ENCODE data around the gene METAP2. TPM values are rescaled to one million over a fixed set of nuclear protein-coding genes. Genes with fewer than 3 reads are reported as not detected.
A peak's percentile ranks its signal among the peaks of the same experiment; 100 is the strongest.

Gene METAP2
- total RNA-seq, 1 experiment from 2014 or later, result 112 TPM

DNA sequence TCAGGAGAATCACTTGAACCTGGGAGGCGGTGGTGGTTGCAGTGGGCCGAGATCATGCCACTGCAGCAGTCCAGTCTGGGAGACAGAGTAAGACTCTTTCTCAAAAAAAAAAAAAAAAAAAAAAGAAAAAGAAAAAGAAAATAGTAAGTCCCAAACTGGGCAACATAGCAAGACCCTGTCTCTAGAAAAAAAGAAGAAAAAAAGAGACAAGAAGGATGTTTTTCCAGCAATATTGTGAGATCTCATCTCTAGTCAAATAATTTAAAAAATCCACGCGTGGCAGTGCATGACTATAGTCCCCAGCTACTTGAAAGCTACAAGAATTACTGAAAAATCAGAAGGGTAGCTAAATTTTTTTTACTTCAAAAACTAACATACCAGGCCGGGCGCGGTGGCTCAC lies 69.4 kb downstream of the METAP2 start:
- H3K27ac Mint-ChIP-seq, result no peak overlapping the region
- POLR2A ChIA-PET, result interaction anchor here (0.7 kb wide), 1 partner anchor 478 kb away, joined by 6 read pairs; no protein-coding TSS in a partner anchor
- TF ChIP-seq MXD4 (CRISPR knock-in tag; IDR thresholded peaks at IDR 0.05; ENCODE audit: borderline replicate concordance), result no peak
- no peak for TF ChIP-seq GABPB1 (CRISPR knock-in tag; IDR thresholded peaks at IDR 0.05)
- TF ChIP-seq, protein P1, sequence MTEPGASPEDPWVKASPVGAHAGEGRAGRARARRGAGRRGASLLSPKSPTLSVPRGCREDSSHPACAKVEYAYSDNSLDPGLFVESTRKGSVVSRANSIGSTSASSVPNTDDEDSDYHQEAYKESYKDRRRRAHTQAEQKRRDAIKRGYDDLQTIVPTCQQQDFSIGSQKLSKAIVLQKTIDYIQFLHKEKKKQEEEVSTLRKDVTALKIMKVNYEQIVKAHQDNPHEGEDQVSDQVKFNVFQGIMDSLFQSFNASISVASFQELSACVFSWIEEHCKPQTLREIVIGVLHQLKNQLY (CRISPR knock-in tag; IDR thresholded peaks at IDR 0.05), result no peak
- TF ChIP-seq NFATC4 (CRISPR knock-in tag; IDR thresholded peaks at IDR 0.05), result no peak
- TF ChIP-seq ETV6 (CRISPR knock-in tag; IDR thresholded peaks at IDR 0.05), result no peak
- TF ChIP-seq, protein P2, sequence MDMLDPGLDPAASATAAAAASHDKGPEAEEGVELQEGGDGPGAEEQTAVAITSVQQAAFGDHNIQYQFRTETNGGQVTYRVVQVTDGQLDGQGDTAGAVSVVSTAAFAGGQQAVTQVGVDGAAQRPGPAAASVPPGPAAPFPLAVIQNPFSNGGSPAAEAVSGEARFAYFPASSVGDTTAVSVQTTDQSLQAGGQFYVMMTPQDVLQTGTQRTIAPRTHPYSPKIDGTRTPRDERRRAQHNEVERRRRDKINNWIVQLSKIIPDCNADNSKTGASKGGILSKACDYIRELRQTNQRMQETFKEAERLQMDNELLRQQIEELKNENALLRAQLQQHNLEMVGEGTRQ (CRISPR knock-in tag; IDR thresholded peaks at IDR 0.05), result no peak
- TF ChIP-seq, protein P3, sequence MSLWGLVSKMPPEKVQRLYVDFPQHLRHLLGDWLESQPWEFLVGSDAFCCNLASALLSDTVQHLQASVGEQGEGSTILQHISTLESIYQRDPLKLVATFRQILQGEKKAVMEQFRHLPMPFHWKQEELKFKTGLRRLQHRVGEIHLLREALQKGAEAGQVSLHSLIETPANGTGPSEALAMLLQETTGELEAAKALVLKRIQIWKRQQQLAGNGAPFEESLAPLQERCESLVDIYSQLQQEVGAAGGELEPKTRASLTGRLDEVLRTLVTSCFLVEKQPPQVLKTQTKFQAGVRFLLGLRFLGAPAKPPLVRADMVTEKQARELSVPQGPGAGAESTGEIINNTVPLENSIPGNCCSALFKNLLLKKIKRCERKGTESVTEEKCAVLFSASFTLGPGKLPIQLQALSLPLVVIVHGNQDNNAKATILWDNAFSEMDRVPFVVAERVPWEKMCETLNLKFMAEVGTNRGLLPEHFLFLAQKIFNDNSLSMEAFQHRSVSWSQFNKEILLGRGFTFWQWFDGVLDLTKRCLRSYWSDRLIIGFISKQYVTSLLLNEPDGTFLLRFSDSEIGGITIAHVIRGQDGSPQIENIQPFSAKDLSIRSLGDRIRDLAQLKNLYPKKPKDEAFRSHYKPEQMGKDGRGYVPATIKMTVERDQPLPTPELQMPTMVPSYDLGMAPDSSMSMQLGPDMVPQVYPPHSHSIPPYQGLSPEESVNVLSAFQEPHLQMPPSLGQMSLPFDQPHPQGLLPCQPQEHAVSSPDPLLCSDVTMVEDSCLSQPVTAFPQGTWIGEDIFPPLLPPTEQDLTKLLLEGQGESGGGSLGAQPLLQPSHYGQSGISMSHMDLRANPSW (CRISPR knock-in tag; conservative IDR thresholded peaks at IDR 0.05; ENCODE audit: low read depth), result no peak
- no peak for TF ChIP-seq FOXJ3 (CRISPR knock-in tag; IDR thresholded peaks at IDR 0.05; ENCODE audit: borderline replicate concordance)
- TF ChIP-seq, protein P4, sequence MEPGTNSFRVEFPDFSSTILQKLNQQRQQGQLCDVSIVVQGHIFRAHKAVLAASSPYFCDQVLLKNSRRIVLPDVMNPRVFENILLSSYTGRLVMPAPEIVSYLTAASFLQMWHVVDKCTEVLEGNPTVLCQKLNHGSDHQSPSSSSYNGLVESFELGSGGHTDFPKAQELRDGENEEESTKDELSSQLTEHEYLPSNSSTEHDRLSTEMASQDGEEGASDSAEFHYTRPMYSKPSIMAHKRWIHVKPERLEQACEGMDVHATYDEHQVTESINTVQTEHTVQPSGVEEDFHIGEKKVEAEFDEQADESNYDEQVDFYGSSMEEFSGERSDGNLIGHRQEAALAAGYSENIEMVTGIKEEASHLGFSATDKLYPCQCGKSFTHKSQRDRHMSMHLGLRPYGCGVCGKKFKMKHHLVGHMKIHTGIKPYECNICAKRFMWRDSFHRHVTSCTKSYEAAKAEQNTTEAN (CRISPR knock-in tag; IDR thresholded peaks at IDR 0.05), result no peak
- TF ChIP-seq IRF2 (CRISPR knock-in tag; IDR thresholded peaks at IDR 0.05; ENCODE audit: borderline replicate concordance, low read depth), result no peak
- TF ChIP-seq ZNF671 (CRISPR knock-in tag; IDR thresholded peaks at IDR 0.05), result no peak
- no peak for TF ChIP-seq ATF1 (CRISPR knock-in tag; IDR thresholded peaks at IDR 0.05)
- no peak for TF ChIP-seq SMAD3 (CRISPR knock-in tag; IDR thresholded peaks at IDR 0.05; ENCODE audit: borderline replicate concordance)
- no peak for TF ChIP-seq ZBTB21 (CRISPR knock-in tag; IDR thresholded peaks at IDR 0.05; ENCODE audit: borderline replicate concordance)
- TF ChIP-seq, protein P5, sequence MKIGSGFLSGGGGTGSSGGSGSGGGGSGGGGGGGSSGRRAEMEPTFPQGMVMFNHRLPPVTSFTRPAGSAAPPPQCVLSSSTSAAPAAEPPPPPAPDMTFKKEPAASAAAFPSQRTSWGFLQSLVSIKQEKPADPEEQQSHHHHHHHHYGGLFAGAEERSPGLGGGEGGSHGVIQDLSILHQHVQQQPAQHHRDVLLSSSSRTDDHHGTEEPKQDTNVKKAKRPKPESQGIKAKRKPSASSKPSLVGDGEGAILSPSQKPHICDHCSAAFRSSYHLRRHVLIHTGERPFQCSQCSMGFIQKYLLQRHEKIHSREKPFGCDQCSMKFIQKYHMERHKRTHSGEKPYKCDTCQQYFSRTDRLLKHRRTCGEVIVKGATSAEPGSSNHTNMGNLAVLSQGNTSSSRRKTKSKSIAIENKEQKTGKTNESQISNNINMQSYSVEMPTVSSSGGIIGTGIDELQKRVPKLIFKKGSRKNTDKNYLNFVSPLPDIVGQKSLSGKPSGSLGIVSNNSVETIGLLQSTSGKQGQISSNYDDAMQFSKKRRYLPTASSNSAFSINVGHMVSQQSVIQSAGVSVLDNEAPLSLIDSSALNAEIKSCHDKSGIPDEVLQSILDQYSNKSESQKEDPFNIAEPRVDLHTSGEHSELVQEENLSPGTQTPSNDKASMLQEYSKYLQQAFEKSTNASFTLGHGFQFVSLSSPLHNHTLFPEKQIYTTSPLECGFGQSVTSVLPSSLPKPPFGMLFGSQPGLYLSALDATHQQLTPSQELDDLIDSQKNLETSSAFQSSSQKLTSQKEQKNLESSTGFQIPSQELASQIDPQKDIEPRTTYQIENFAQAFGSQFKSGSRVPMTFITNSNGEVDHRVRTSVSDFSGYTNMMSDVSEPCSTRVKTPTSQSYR (CRISPR knock-in tag; IDR thresholded peaks at IDR 0.05), result no peak
- TF ChIP-seq, protein P6, sequence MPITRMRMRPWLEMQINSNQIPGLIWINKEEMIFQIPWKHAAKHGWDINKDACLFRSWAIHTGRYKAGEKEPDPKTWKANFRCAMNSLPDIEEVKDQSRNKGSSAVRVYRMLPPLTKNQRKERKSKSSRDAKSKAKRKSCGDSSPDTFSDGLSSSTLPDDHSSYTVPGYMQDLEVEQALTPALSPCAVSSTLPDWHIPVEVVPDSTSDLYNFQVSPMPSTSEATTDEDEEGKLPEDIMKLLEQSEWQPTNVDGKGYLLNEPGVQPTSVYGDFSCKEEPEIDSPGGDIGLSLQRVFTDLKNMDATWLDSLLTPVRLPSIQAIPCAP (CRISPR knock-in tag; IDR thresholded peaks at IDR 0.05), result no peak
- ATAC-seq (no peak), DNase-seq (ENCODE audit: low spot score) (no peak)
- CTCF ChIA-PET, result interaction anchor here (2.1 kb wide), 1 partner anchor 9 kb away, joined by 15 read pairs; no protein-coding TSS in a partner anchor
- peaks cover 65% of the 10 kb centered on the region for H3K4me1 Mint-ChIP-seq
- no peaks in the 10 kb centered on the region for H3K9me3 Mint-ChIP-seq
- peaks cover 6% of the 10 kb centered on the region for H3K36me3 Mint-ChIP-seq
- no peaks in the 10 kb centered on the region for H3K27me3 Mint-ChIP-seq (ENCODE audit: low read depth)
- H3K4me3 Mint-ChIP-seq, result no peak overlapping the region

DNA sequence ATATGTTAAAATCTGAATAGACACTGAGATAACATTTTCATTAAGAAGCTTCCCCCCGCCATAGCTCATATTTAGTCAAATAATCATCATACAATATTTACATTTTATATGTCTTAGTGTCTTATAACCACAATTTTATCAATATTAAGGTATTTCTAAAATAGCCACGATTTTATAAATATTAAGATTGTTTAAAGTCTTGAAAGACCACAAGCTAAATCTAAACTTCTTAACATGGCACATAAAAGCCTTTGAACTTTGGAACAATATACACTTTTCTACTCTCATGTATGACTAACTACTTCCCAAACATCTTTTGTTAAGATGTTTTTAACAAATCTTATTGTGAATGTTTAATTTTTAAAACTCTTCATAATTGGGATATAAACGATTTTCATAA lies 70.8 kb downstream of the METAP2 start:
- Mint-ChIP-seq H3K4me1 (peaks cover 54% of the 10 kb centered on the region), H3K27ac (peak overlapping the region; percentile 81), H3K4me3 (peak overlapping the region; percentile 91), H3K36me3 (peaks cover 13% of the 10 kb centered on the region), H3K27me3 (ENCODE audit: low read depth) (no peaks in the 10 kb centered on the region), H3K9me3 (0 out of 2 replicates have a peak, but pooled peaks cover 4% of the 10 kb centered on the region)
- POLR2A ChIA-PET, result no interaction called here
- no peak for DNase-seq (ENCODE audit: low spot score)
- CTCF ChIA-PET, result interaction anchor here (1.4 kb wide), 1 partner anchor 30 kb away, joined by 4 read pairs; no protein-coding TSS in a partner anchor
- no peak for ATAC-seq
- TF ChIP-seq, protein P7, sequence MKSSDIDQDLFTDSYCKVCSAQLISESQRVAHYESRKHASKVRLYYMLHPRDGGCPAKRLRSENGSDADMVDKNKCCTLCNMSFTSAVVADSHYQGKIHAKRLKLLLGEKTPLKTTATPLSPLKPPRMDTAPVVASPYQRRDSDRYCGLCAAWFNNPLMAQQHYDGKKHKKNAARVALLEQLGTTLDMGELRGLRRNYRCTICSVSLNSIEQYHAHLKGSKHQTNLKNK (CRISPR knock-in tag; IDR thresholded peaks at IDR 0.05), result no peak
- TF ChIP-seq TP53 (CRISPR knock-in tag; IDR thresholded peaks at IDR 0.05), result no peak
- TF ChIP-seq, protein P2 (CRISPR knock-in tag; IDR thresholded peaks at IDR 0.05), result no peak

All from WTC11 (cell line).